BLaER1 treated with 17β-estradiol and CSF1 and Interleukin-3, amounts not matched to agents 10 nM and 100 nM (cell line): ENCODE data around the gene SMCO1.
"Not testable (repeated sequence)": the region's sequence is repeated elsewhere in the genome, so short reads cannot be mapped to it uniquely, and the experiment has no call there.

Experiments used
- H3K27ac ChIP-seq, 11 experiments: shearing (Covaris generic); formaldehyde crosslinking; 2 replicates each; pipeline ENCODE4 v1.8.1; 2022
- H3K27me3 ChIP-seq, 11 experiments: shearing (Covaris generic); formaldehyde crosslinking; 2 replicates each; pipeline ENCODE4 v1.8.1; 2022
- H3K36me3 ChIP-seq, 11 experiments: shearing (Covaris generic); formaldehyde crosslinking; 2 replicates each; pipeline ENCODE4 v1.8.1; 2022
- H3K4me1 ChIP-seq, 10 experiments: shearing (Covaris generic); formaldehyde crosslinking; 2 replicates each; pipeline ENCODE4 v1.8.1; 2022
- H3K4me2 ChIP-seq, 11 experiments: shearing (Covaris generic); formaldehyde crosslinking; 2 replicates each; pipeline ENCODE4 v1.8.1; 2022
- H3K4me3 ChIP-seq, 10 experiments: shearing (Covaris generic); formaldehyde crosslinking; 2 replicates each; pipeline ENCODE4 v1.8.1; 2022
- H3K9ac ChIP-seq, 11 experiments: shearing (Covaris generic); formaldehyde crosslinking; 2 replicates each; pipeline ENCODE4 v1.8.1; 2022
- H3K9me3 ChIP-seq, 11 experiments: shearing (Covaris generic); formaldehyde crosslinking; replicated peaks in 1 of 11; 2 replicates each; pipeline ENCODE4 v1.8.1; 2022
- H4K20me1 ChIP-seq, 11 experiments: shearing (Covaris generic); formaldehyde crosslinking; 2 replicates each; pipeline ENCODE4 v1.8.1; 2022
- Cebpa-rat ChIP-seq, 11 experiments: shearing (Covaris generic); IDR thresholded peaks; 2 replicates each; pipeline ENCODE4 v1.8.1; 2022

The SMCO1 gene

DNA sequence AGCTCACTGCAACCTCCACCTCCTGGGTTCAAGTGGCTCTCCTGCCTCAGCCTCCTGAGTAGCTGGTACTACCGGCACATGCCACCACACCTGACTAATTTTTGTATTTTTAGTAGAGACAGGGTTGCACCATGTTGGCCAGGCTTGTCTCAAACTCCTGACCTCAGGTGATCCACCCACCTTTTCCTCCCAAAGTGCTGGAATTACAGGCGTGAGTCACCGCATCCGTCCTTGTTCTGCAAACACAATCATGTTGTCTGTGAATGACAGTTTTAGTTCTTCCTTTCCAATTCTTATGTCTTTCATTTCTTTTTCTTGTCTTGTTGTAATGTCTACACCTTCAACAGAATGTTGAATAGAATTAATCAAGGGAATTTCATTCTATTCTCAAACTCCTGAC, 16.3 kb upstream of the SMCO1 start:
- no peak overlapping the region for H3K9ac ChIP-seq

DNA sequence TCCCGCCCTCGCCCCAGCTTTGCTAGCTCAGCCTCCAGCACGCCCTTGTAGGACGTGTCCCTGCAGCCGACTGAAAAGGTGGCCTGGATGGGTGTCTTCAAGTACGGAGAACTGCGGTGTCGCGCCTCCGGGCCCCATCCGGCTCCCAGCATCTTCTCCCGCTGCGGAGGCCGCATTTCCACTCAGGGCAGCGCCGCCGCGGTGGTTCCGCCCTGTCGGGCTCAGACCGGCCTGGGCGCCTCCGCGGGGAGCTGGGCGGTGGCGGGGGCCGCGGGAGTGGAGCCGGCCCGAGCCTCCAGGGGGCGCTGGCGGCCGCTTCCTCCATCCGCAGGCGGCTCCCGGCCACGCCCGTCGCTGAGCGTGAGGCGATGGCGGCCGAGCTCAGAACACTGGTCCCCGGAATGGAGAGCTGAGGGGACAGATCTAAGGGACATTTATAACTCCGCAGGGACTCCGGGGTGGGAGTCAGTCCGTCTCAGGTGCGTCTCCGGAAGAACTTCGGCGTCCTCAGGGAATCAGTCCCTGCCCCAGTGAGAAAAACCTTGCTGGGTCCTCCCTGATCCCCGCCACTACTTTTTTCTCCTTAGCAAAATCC, 13.6 kb upstream of the SMCO1 start:
- Histone ChIP-seq H3K9me3 (peaks cover 9 to 40% (median 18%) of the 10 kb centered on the region in 11 experiments; a peak in 20 of 22 replicates), H3K27ac (peak overlapping the region; percentile 5 to 74 (median 58); a peak in 19 of 22 replicates), H4K20me1 (no peaks in the 10 kb centered on the region), H3K36me3 (no peaks in the 10 kb centered on the region), H3K4me3 (peak overlapping the region; percentile 43 to 65 (median 53)), H3K27me3 (no peaks in the 10 kb centered on the region), H3K4me2 (peak overlapping the region; percentile 49 to 78 (median 68)), H3K9ac (peak overlapping the region; percentile 52 to 75 (median 68); a peak in 21 of 22 replicates), H3K4me1 (peaks cover 0 to 13% (median 6%) of the 10 kb centered on the region in 10 experiments; a peak in 10 of 20 replicates)
- no peak for TF ChIP-seq Cebpa-rat (IDR thresholded peaks at IDR 0.05)

More for the DNA sequence above, 16.3 kb upstream of the SMCO1 start:
- Histone ChIP-seq H3K4me1 (peaks cover 0 to 13% (median 6%) of the 10 kb centered on the region in 10 experiments; a peak in 10 of 20 replicates), H3K27me3 (no peaks in the 10 kb centered on the region), H3K36me3 (no peaks in the 10 kb centered on the region), H4K20me1 (no peaks in the 10 kb centered on the region), H3K9me3 (peaks cover 9 to 28% (median 18%) of the 10 kb centered on the region in 11 experiments; a peak in 19 of 22 replicates), H3K4me2 (no peak overlapping the region), H3K27ac (no peak overlapping the region), H3K4me3 (no peak overlapping the region)
- TF ChIP-seq Cebpa-rat (IDR thresholded peaks at IDR 0.05) = no peak

DNA sequence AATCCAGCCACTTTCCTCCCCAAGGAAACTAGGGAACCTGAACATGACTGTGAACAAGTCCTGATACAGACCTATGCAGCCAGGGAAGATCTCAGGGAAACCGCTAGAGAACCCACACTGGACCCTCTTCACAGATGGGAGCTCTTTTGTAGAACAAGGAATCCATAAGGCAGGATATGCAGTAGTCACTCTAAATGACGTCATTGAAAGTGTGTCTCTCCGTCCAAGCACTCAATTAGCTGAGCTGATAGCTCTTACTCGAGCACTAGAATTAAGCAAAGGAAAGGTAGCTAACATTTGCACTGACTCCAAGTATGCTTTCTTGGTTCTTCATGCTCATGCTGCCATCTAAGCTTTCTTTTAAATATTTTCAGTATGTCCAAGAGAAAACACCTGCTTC, 10.0 kb upstream of the SMCO1 start:
- H3K4me2 ChIP-seq = no peak overlapping the region
- H4K20me1 ChIP-seq = no peaks in the 10 kb centered on the region

DNA sequence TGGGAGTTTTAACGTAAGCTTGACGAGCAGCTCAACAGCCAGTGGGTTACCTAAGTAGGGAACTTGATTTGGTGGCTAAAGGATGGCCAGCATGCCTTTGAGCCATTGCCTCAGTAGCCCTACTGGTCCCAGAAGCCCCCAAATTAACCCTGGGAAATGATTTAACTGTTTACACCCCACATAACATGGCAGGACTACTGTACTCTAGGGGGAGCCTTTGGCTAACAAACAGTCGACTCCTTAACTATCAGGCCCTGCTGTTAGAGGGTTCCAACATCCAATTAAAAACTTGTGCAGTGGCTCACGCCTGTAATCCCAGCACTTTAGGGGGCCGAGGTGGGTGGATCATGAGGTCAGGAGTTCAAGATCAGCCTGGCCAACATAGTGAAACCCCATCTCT, 9.4 kb upstream of the SMCO1 start:
- Histone ChIP-seq H3K4me3 (no peak overlapping the region), H3K9ac (no peak overlapping the region), H3K4me2 (no peak overlapping the region), H3K9me3 (peaks cover 38 to 63% (median 42%) of the 10 kb centered on the region in 11 experiments), H4K20me1 (no peaks in the 10 kb centered on the region), H3K27me3 (no peaks in the 10 kb centered on the region), H3K4me1 (peaks cover 0 to 13% (median 6%) of the 10 kb centered on the region in 10 experiments; a peak in 10 of 20 replicates), H3K27ac (no peak overlapping the region), H3K36me3 (no peaks in the 10 kb centered on the region; a peak in 2 of 22 replicates)
- TF ChIP-seq Cebpa-rat (IDR thresholded peaks at IDR 0.05) = no peak

More for the DNA sequence above, 10.0 kb upstream of the SMCO1 start:
- TF ChIP-seq Cebpa-rat (IDR thresholded peaks at IDR 0.05) = no peak
- peaks cover 32 to 57% (median 36%) of the 10 kb centered on the region in 11 experiments for H3K9me3 ChIP-seq
- no peak overlapping the region for H3K27ac ChIP-seq
- H3K9ac ChIP-seq = no peak overlapping the region
- no peaks in the 10 kb centered on the region for H3K27me3 ChIP-seq
- no peak overlapping the region for H3K4me3 ChIP-seq
- no peaks in the 10 kb centered on the region; a peak in 2 of 22 replicates for H3K36me3 ChIP-seq
- peaks cover 0 to 13% (median 6%) of the 10 kb centered on the region in 10 experiments; a peak in 10 of 20 replicates for H3K4me1 ChIP-seq

DNA sequence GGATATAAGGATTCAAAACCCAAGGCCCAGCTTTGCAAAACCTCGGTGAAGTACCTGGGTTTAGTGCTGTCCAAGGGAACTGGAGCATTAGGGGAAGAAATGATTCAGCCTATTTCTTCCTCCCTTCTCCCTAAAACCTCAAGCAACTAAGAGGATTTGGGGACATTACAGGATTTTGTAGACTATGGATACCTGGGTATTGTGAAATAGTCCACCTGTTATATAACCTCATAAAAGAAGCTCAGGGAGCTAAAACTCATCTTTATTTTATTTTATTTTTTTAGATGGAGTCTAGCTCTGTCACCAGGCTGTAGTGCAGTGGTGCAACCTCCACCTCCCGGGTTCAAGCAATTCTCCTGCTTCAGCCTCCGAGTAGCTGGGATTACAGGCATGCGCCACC, 8.7 kb upstream of the SMCO1 start:
- Histone ChIP-seq H4K20me1 (no peaks in the 10 kb centered on the region), H3K4me3 (no peak overlapping the region), H3K36me3 (peaks cover 0 to 4% (median 0%) of the 10 kb centered on the region in 11 experiments; a peak in 3 of 22 replicates), H3K27me3 (no peaks in the 10 kb centered on the region), H3K9me3 (peaks cover 42 to 63% (median 47%) of the 10 kb centered on the region in 11 experiments), H3K4me2 (no peak overlapping the region), H3K9ac (no peak overlapping the region), H3K27ac (no peak overlapping the region), H3K4me1 (peaks cover 0 to 13% (median 6%) of the 10 kb centered on the region in 10 experiments; a peak in 10 of 20 replicates)
- 0 out of 22 replicates have a peak, but pooled peaks of 1 of the 11 experiments have one; percentile 29 for TF ChIP-seq Cebpa-rat (IDR thresholded peaks at IDR 0.05)

DNA sequence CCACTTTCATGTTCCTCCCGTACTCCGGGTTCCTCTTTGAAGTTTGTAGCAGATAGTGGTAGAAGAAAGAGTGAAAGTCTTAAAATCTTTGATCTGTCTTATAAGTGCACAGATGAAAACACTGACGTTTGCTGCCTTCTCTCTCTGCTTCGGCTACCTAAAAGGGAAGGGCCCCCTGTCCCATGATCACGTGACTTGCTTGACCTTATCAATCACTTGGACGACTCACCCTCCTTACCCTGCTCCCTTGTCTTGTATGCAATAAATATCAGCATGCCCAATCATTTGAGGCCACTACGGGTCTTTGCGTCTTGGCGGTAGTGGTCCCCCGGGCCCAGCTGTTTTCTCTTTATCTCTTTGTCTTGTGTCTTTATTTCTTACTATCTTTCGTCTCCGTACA, 6.1 kb upstream of the SMCO1 start:
- not testable (repeated sequence) for H3K4me1 ChIP-seq, H3K27ac ChIP-seq, H3K36me3 ChIP-seq, H3K4me3 ChIP-seq, H3K27me3 ChIP-seq, H3K4me2 ChIP-seq, H4K20me1 ChIP-seq, H3K9ac ChIP-seq
- peaks cover 63 to 82% (median 66%) of the 10 kb centered on the region in 11 experiments for H3K9me3 ChIP-seq

DNA sequence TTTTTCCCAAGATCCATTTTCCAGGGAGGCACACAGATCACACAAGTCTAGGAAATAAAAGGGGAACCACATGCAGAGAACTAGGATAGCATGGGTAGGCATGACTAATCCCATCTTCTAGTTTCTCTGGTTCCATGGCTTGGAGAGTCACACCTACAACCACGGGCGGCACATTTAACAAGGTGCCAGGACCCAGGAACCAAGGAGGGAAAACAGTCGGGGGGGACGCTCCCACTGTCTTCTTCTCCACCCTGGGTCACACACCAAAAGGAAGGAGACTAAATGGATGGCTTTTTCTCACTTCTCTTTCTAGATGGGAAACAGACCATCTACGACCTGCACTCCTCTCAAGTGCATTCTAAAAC, 4.6 kb upstream of the SMCO1 start:
- no peak for TF ChIP-seq Cebpa-rat (IDR thresholded peaks at IDR 0.05)
- H4K20me1 ChIP-seq = no peaks in the 10 kb centered on the region
- H3K4me2 ChIP-seq = no peak overlapping the region
- H3K9ac ChIP-seq = no peak overlapping the region
- no peaks in the 10 kb centered on the region for H3K4me1 ChIP-seq
- no peaks in the 10 kb centered on the region for H3K27me3 ChIP-seq
- H3K9me3 ChIP-seq = peaks cover 63 to 90% (median 69%) of the 10 kb centered on the region in 11 experiments
- H3K36me3 ChIP-seq = peaks cover 0 to 5% (median 0%) of the 10 kb centered on the region in 11 experiments; a peak in 3 of 22 replicates
- H3K4me3 ChIP-seq = peak overlapping the region in 3 of 10 experiments; percentile 5 to 33 (median 10); a peak in 4 of 20 replicates
- H3K27ac ChIP-seq = no peak overlapping the region

DNA sequence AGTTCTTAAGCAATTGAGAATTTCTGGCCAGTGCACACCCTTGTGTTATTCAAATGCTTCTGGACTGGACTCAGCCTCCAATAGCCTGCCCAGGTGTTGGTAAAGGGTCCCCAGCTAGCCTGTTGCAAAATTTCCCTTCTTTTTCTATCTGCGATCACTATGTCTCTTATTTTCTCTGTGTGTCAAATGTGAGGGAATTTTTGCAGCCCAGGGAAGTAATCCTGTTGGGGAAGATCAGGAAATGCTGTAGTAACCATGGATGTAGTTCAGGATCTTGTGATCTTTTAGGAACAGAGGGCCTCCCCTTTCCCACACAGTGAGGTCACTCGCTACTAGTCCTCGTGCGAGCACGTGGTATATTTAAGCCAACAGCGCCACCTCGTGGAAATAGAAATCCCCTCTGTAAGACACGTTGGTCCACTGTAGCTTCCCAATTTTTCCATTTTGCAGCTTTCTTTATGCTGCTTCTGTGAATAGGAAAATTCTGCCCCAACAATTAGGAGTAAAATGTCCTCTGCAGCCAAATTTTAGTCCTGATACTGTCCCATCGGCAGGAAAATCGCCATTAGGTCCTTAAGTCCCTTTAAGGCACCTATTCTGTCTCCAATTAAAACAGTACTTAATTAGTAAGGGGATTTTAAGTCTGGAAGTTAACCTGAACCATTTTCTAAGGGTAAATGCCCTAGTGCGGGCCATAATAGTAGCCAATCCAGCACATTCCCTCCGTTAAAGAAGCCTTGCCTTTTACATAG, 4.0 kb upstream of the SMCO1 start:
- H3K4me2 ChIP-seq = no peak overlapping the region
- H3K9me3 ChIP-seq = peaks cover 63 to 87% (median 69%) of the 10 kb centered on the region in 11 experiments
- no peak overlapping the region for H3K27ac ChIP-seq
- H3K27me3 ChIP-seq = no peaks in the 10 kb centered on the region
- TF ChIP-seq Cebpa-rat (IDR thresholded peaks at IDR 0.05) = no peak
- H3K9ac ChIP-seq = no peak overlapping the region
- no peaks in the 10 kb centered on the region for H3K4me1 ChIP-seq
- peaks cover 0 to 5% (median 0%) of the 10 kb centered on the region in 11 experiments; a peak in 3 of 22 replicates for H3K36me3 ChIP-seq
- H3K4me3 ChIP-seq = peak overlapping the region in 4 of 10 experiments; percentile 4 to 33 (median 8); a peak in 5 of 20 replicates
- H4K20me1 ChIP-seq = no peaks in the 10 kb centered on the region

DNA sequence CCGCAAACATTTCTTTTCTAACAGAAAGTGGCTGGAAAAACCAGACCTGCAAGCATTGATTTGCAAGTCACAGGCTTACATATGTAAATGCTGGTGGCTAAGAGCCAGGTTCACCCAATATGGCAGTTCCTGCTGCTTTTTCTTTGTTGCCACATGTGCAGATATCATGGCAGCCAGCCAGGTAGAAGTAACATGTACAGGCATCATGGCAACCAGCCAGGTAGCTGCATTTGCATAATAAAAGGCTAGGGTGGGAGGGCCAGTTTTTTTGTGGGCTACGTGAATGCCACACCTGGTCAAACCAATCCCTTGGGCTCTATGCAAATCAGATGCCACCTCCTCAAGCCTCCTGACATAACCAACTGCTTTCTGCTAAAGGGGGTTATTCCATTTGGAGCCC, 2.8 kb upstream of the SMCO1 start:
- Histone ChIP-seq H3K4me3 (peak overlapping the region in 2 of 10 experiments; percentile 6 to 10; a peak in 2 of 20 replicates), H3K27me3 (no peaks in the 10 kb centered on the region), H3K4me2 (no peak overlapping the region), H4K20me1 (no peaks in the 10 kb centered on the region), H3K36me3 (peaks cover 0 to 5% (median 0%) of the 10 kb centered on the region in 11 experiments; a peak in 3 of 22 replicates), H3K27ac (no peak overlapping the region), H3K9ac (no peak overlapping the region), H3K4me1 (no peaks in the 10 kb centered on the region), H3K9me3 (peaks cover 63 to 85% (median 67%) of the 10 kb centered on the region in 11 experiments)
- TF ChIP-seq Cebpa-rat (IDR thresholded peaks at IDR 0.05) = no peak
